HG02623 (cell line): ENCODE data around the gene APCS.

Experiments
- ATAC-seq: cut with Tn5 transposase; IDR thresholded peaks from one replicate; pipeline ENCODE4 v1.9.1; 2021; ENCODE audit warnings: moderate library complexity; ENCODE audit not compliant: unreplicated experiment

The APCS gene

GRCh38 chr1:159587461-159587951 lies at the start of gene APCS:
Gene APCS, plus strand, starts transcription at chr1:159587826. Its CDS starts 96 bp downstream, at chr1:159587922.
- no peak for ATAC-seq

DNA sequence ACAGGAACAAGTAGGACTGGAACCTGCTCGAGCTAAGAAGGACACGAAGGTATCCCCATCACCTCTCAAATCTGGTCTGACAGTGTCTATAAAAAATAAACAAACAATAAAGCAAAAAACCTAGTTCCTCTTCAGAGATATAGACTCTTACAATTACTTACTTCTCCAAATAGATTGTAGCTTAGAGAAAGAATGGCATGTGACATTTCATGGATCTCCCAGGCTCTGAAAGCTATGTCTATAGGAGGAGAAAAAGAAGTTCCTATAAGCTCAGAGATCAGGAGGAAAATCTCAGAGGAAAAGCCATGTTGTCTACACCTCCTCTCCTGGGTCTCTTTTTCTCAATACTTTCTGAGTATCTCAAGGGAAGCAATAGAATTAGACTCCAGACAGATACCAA lies 39.5 kb upstream of the APCS start:
- no peak for ATAC-seq

- no peak for ATAC-seq
Observed at GRCh38 chr1:159554261-159554660, 33.4 kb upstream of the APCS start.

DNA sequence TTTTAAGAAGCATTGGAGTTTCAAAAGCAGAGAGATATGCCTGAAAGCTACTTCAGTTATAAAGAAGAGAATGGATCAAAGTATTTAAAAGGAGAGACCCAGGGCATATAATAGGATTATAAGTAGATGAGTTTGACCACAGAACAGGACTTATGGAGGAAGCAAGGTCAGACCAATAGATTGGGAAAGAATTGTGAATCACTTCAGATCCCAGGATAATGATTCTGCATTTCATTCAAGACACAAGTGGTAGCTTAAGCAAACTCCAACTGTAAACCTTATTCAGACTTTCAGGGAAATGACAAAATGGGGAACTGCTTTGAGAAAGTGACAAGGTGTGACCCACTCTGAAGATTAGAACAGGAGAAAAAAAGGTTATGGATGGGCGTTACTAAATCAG lies 32.9 kb upstream of the APCS start:
- ATAC-seq: no peak

GRCh38 chr1:159556931-159557369 lies 30.7 kb upstream of the APCS start:
- no peak for ATAC-seq

GRCh38 chr1:159560599-159560998 lies 27.0 kb upstream of the APCS start:
- no peak for ATAC-seq

GRCh38 chr1:159561497-159561896 lies 26.1 kb upstream of the APCS start:
- no peak for ATAC-seq

GRCh38 chr1:159562680-159563079 lies 24.9 kb upstream of the APCS start:
- no peak for ATAC-seq

GRCh38 chr1:159577446-159577845 lies 10.2 kb upstream of the APCS start:
- ATAC-seq: no peak

DNA sequence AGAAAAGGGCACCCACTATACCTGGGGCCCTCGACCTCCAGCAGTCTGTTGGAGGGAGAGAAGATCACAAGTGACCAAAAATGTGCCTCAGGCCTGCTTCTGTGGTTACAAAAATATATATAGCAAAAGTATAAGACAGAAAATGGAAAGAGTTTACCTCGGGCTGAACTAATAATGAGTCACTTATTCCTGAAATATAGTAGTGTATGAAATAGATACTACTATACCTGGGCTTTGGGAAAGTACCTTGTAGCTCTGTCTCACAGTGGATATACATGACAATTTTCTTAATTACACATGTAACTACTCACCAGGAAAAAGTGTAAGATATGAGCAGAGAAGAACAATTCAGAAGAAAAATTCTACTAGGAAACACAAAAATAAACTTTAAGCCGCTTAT lies 7.3 kb upstream of the APCS start:
- peak; percentile 55 for ATAC-seq

DNA sequence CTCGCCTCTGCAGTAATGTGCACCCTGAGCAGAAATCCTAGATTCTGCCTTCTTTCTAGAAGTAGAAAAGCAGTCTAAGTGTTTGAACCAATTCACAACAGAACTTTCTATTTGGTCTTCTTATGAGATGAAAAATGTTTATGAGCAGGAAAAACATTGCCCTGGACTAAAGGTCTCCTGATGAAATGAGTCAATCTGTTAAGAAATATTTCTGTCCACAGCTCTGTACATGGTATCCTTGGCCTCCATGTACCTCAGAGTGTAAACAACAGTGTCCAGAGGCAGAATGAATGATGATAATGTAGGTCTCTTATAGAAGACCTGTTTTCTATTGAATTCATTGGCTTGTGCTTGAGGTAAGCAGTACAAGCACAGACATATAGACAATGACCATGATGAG lies 6.2 kb upstream of the APCS start:
- no peak for ATAC-seq

GRCh38 chr1:159584536-159584935 lies 3.1 kb upstream of the APCS start:
- no peak for ATAC-seq

DNA sequence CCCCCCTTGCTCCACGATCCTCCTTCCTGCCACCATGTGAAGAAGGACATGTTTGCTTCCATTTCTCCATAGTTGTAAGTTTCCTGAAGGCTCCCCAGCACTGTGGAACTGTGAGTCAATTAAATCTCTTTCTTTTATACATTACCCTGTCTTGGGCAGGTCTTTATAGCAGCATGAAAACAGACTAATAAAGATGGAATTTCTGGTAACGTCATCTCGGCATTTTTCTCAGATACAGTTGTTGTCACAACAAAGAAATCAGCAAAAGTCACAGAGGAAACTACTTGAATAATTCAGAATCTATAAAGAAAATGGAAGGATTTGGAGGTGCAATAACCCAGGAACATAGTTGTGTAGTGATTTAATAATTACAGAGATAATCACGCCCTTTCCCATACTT lies 4.4 kb downstream of the APCS start:
- ATAC-seq: no peak

- no peak for ATAC-seq
Observed at GRCh38 chr1:159594625-159595405, 7.2 kb downstream of the APCS start.

DNA sequence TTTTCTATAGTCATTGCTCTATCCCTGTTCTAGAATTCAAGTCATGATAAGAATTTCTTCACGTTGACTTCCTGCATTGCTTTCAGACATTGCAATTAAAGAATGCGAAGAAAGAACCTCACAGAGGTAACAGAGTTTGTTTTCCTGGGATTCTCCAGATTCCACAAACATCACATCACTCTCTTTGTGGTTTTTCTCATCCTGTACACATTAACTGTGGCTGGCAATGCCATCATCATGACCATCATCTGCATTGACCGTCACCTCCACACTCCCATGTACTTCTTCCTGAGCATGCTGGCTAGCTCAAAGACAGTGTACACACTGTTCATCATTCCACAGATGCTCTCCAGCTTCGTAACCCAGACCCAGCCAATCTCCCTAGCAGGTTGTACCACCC lies 10.6 kb downstream of the APCS start:
- no peak for ATAC-seq

DNA sequence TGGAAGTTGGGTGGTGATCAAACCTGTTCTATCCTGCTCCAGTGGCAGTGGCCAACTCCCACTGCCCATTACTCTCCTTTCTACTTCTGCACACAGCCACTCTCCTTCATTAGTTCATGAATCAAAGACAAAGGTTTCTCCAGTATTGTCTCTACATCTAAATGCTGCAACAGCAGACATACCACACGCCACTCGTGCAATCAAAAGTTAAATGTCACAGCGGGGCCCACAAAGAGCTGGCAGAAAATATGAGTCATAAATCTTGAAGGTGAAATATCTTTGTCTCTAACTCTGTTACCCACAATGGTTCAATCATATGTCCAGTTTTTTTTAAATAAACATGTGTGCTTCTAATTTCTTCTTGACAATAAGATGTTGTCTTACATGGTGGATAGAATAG lies 13.3 kb downstream of the APCS start:
- ATAC-seq: no peak

DNA sequence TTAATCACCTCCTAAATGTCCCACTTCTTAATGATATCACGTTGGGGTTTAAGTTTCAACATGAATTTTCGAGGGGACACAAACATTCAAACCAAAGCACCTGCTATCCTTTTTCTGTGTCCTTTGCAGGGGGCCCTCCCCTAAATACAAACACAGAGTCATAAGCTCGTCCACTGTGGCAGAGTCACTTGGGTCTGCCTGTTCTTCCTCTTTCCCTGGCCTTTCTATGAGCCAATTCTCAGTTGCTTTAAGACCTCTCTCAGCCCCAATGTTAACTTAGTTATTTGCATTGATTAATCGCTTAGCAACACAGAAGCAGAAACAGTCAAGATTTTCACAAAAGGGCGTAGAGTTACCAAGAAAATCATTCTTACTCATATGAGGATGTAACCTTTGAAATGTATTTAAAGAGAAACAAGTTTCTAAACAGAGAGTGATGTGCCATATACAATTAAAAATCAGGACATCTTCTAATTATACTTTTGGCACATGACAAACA lies 14.9 kb downstream of the APCS start:
- no peak for ATAC-seq

GRCh38 chr1:159612211-159612885 lies 24.7 kb downstream of the APCS start:
- ATAC-seq: no peak

DNA sequence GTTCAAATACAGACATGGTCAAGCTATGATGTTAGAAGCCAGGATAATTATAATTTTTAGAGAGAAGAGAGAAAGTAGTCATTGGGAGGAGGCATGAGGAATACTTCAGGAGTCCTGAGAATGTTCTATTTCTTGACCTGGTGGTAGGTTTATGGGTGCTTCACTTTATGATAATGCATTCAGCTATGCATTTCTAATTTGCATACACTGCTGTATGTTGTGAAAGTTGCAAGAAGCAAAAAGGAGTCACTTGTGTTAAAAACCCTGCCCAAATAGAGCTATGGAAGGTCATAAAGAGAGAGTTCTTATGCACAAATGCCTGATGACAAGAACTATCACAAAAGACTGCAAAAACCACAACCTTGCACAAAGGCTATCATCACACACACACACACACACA lies 45.3 kb downstream of the APCS start:
- ATAC-seq: no peak
